PFSK-1 (cell line): ENCODE results near the gene CLDN14.

Source experiments
- FOXP2 ChIP-seq: optimal IDR thresholded peaks from 2 replicates; pipeline ENCODE3; 2011; ENCODE audit warnings: borderline replicate concordance, control low read depth, inconsistent platforms; ENCODE audit not compliant: insufficient read depth; ENCODE audit errors: extremely low read length, extremely low read depth
- POLR2AphosphoS5 ChIP-seq: IDR thresholded peaks from 2 replicates; pipeline ENCODE4 v1.6.1; 2012; ENCODE audit warnings: low read depth, mild to moderate bottlenecking, control low read depth, low read length, moderate library complexity
- SIN3A ChIP-seq: IDR thresholded peaks from 2 replicates; pipeline ENCODE4 v1.6.1; 2012; ENCODE audit warnings: mild to moderate bottlenecking, low read length, moderate library complexity, borderline replicate concordance; ENCODE audit not compliant: insufficient read depth
- TAF1 ChIP-seq: IDR thresholded peaks from 2 replicates; pipeline ENCODE4 v1.6.1; 2012; ENCODE audit warnings: low read length, control low read depth, borderline replicate concordance; ENCODE audit not compliant: insufficient read depth
- TF ChIP-seq, protein P1 (sequence below), 2 experiments: IDR thresholded peaks; 2 replicates each; pipeline versions ENCODE4 v1.6.1 to v1.8.0; 2011 to 2012; ENCODE audit warnings: low read depth in 2 of 2, low read length in 2 of 2, control low read depth in 1 of 2, inconsistent platforms in 1 of 2, mild to moderate bottlenecking in 1 of 2, moderate library complexity in 1 of 2; ENCODE audit not compliant: insufficient read depth in 1 of 2

CLDN14 gene

GRCh38 chr21:36433059-36433709 is 46.7 kb downstream of the CLDN14 start:
- TF ChIP-seq, protein P1, sequence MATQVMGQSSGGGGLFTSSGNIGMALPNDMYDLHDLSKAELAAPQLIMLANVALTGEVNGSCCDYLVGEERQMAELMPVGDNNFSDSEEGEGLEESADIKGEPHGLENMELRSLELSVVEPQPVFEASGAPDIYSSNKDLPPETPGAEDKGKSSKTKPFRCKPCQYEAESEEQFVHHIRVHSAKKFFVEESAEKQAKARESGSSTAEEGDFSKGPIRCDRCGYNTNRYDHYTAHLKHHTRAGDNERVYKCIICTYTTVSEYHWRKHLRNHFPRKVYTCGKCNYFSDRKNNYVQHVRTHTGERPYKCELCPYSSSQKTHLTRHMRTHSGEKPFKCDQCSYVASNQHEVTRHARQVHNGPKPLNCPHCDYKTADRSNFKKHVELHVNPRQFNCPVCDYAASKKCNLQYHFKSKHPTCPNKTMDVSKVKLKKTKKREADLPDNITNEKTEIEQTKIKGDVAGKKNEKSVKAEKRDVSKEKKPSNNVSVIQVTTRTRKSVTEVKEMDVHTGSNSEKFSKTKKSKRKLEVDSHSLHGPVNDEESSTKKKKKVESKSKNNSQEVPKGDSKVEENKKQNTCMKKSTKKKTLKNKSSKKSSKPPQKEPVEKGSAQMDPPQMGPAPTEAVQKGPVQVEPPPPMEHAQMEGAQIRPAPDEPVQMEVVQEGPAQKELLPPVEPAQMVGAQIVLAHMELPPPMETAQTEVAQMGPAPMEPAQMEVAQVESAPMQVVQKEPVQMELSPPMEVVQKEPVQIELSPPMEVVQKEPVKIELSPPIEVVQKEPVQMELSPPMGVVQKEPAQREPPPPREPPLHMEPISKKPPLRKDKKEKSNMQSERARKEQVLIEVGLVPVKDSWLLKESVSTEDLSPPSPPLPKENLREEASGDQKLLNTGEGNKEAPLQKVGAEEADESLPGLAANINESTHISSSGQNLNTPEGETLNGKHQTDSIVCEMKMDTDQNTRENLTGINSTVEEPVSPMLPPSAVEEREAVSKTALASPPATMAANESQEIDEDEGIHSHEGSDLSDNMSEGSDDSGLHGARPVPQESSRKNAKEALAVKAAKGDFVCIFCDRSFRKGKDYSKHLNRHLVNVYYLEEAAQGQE (IDR thresholded peaks at IDR 0.05; ENCODE audit: insufficient read depth in 1 of 2, low read depth in 2 of 2, low read length in 2 of 2) = no peak
- no peak for TF ChIP-seq FOXP2
- TF ChIP-seq TAF1 = no peak
- no peak for TF ChIP-seq SIN3A
- TF ChIP-seq POLR2AphosphoS5 = no peak

DNA sequence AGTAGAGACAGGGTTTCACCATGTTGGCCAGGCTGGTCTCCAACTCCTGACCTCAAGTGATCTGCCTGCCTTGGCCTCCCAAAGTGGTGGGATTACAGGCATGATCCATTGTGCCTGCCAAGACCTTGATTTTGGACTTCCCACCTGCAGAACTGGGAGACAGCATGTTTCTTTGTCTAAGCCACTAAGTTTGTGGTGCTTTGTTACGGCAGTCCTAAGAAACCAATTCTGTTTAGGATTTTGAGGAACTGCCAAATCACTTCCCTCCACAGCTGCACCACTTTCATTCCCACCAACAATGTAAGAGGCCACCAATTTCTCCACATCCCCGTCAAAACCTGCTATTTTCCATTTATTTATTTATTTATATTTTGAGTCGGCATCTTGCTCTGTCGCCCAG is 48.7 kb downstream of the CLDN14 start:
- TF ChIP-seq TAF1 (no peak), SIN3A (no peak), FOXP2 (no peak), POLR2AphosphoS5 (no peak)
- TF ChIP-seq, protein P1 (IDR thresholded peaks at IDR 0.05; ENCODE audit: insufficient read depth in 1 of 2, low read depth in 2 of 2, low read length in 2 of 2) = no peak

GRCh38 chr21:36430841-36431240 is 49.1 kb downstream of the CLDN14 start:
- TF ChIP-seq FOXP2 = no peak
- no peak for TF ChIP-seq SIN3A
- no peak for TF ChIP-seq POLR2AphosphoS5
- TF ChIP-seq, protein P1 (IDR thresholded peaks at IDR 0.05; ENCODE audit: insufficient read depth in 1 of 2, low read depth in 2 of 2, low read length in 2 of 2) = no peak
- TF ChIP-seq TAF1 = no peak

GRCh38 chr21:36429947-36430546 is 49.9 kb downstream of the CLDN14 start:
- TF ChIP-seq, protein P1 (IDR thresholded peaks at IDR 0.05; ENCODE audit: insufficient read depth in 1 of 2, low read depth in 2 of 2, low read length in 2 of 2) = 0 out of 4 replicates have a peak, but pooled peaks of 1 of the 2 experiments have one; percentile 19
- TF ChIP-seq SIN3A = peak; percentile 74; the same call in 1 of the 2 replicates
- peak; percentile 41; the same call in 1 of the 2 replicates for TF ChIP-seq POLR2AphosphoS5
- peak; percentile 46 for TF ChIP-seq FOXP2
- no peak for TF ChIP-seq TAF1
